Upper lobe of right lung (tissue), 1 donor: ENCODE results near the gene IER3. TPM values are rescaled to one million over a fixed set of nuclear protein-coding genes. Genes with fewer than 3 reads are reported as not detected.
A peak's percentile ranks its signal among the peaks of the same experiment; 100 is the strongest.
"Not testable (repeated sequence)": the region's sequence is repeated elsewhere in the genome, so short reads cannot be mapped to it uniquely, and the experiment has no call there.

Source experiments
- ATAC-seq: fragments of 200-7000 bp; cut with Tn5 transposase; one replicate; pipeline ENCODE4 v1.9.1; 2020; ENCODE audit warnings: mild to moderate bottlenecking, moderate library complexity
- DNase-seq: peaks from one replicate; pipeline ENCODE4 v3.0.0-alpha.2; 2020
- H3K27ac ChIP-seq: fragments of 200-600 bp; one replicate; pipeline ENCODE4 v1.8.0; 2022
- H3K27me3 ChIP-seq: fragments of 200-600 bp; one replicate; pipeline ENCODE4 v1.8.0; 2022; ENCODE audit warnings: mild to moderate bottlenecking
- H3K36me3 ChIP-seq: fragments of 200-600 bp; one replicate; pipeline ENCODE4 v1.8.0; 2022
- H3K4me1 ChIP-seq: fragments of 200-600 bp; one replicate; pipeline ENCODE4 v1.8.0; 2022
- H3K4me3 ChIP-seq: fragments of 200-600 bp; one replicate; pipeline ENCODE4 v1.8.0; 2022; ENCODE audit warnings: mild to moderate bottlenecking
- H3K9me3 ChIP-seq: fragments of 200-600 bp; one replicate; pipeline ENCODE4 v1.8.0; 2022
- intact Hi-C: fragments of 100-400 bp; cut with DNase I; formaldehyde crosslinking; loops from one replicate; pipeline ENCODE4 v1.11.0; 2022
- total RNA-seq: library from RNA; stranded (reverse); fragmentation: NEBNext Ultra II Directional; extraction: Animal tissue kit (Norgen Biotek cat#: 25700); gene quantifications from one replicate; pipeline ENCODE4 v1.2.1, GENCODE V29; 2021
- TF ChIP-seq, protein P1 (sequence below): fragments of 200-600 bp; IDR thresholded peaks from one replicate; pipeline ENCODE4 v1.8.0; 2022; ENCODE audit warnings: antibody characterized with exemption
- donor health status: DM: no; HTN: yes; CAD: no; lungs with severe emphysema.

The IER3 gene
- total RNA-seq, 1 donor from 2014 or later = 35.4 TPM

DNA sequence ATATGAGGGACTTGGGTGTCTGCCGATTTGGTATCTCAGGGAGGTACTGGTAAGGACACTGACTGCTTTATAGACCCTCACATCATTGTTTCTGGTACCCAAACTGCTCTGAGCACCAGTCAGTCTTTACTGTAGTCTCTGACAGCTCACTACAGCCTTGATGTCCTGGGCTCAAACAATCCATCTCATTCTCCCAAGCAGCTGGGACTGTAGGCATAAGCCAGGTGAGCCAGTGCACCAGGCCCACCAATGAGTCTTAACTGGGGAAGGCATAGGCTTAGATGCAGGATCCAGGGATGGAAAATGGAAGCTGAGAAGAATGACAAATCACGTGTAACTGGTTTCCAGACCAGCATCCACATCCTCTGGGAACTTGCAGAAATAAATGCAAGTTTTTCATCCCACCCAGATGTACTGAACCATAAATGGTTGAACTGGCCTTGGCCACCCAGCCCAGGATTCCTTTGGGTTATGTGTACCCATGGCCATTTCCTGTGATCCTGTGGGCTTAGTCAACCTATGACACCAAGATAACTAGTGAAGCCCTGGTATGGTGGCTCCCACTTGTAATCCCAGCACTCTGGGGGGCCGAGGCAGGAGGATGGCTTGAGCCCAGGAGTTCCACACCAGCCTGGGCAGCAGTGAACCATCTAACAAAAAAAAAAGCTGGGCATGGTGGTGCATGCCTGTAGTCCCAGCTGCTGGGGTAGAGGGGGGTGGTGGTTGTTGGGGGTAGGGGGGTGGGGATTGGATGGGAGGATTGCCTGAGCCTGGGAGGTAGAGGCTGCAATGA is 18.4 kb downstream of the IER3 start:
- TF ChIP-seq, protein P1, sequence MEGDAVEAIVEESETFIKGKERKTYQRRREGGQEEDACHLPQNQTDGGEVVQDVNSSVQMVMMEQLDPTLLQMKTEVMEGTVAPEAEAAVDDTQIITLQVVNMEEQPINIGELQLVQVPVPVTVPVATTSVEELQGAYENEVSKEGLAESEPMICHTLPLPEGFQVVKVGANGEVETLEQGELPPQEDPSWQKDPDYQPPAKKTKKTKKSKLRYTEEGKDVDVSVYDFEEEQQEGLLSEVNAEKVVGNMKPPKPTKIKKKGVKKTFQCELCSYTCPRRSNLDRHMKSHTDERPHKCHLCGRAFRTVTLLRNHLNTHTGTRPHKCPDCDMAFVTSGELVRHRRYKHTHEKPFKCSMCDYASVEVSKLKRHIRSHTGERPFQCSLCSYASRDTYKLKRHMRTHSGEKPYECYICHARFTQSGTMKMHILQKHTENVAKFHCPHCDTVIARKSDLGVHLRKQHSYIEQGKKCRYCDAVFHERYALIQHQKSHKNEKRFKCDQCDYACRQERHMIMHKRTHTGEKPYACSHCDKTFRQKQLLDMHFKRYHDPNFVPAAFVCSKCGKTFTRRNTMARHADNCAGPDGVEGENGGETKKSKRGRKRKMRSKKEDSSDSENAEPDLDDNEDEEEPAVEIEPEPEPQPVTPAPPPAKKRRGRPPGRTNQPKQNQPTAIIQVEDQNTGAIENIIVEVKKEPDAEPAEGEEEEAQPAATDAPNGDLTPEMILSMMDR = no peak
- intact Hi-C loops = no loop called here
- Histone ChIP-seq H3K27ac (no peak overlapping the region), H3K36me3 (peaks cover 87% of the 10 kb centered on the region), H3K4me1 (peaks cover 23% of the 10 kb centered on the region), H3K27me3 (no peaks in the 10 kb centered on the region), H3K9me3 (no peaks in the 10 kb centered on the region), H3K4me3 (no peak overlapping the region)
- no peak for ATAC-seq
- DNase-seq = no peak

DNA sequence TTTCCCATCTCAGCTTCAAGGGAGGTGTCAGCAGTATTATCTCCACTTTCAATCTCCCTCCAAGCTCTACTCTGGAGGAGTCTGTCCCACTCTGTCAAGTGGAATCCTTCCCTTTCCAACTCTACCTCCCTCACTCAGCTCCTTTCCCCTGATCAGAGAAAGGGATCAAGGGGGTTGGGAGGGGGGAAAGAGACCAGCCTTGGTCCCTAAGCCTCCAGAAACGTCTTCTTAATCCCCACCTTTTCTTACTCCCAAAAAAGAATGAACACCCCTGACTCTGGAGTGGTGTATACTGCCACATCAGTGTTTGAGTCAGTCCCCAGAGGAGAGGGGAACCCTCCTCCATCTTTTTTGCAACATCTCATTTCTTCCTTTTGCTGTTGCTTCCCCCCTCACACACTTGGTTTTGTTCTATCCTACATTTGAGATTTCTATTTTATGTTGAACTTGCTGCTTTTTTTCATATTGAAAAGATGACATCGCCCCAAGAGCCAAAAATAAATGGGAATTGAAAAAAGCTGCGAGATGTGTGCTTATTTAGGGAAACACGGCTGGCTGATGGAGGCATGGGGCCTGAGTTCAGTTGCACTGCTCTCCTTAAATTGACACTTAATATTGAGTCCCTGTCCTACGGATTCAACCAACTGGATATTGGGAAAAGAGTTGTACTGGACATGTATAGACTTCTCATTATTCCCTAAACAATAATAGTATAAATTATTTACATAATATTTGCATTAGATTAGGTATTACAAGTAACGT is 19.3 kb downstream of the IER3 start:
- peaks cover 18% of the 10 kb centered on the region for H3K4me1 ChIP-seq
- H3K9me3 ChIP-seq = no peaks in the 10 kb centered on the region
- TF ChIP-seq, protein P1 = no peak
- no peak overlapping the region for H3K4me3 ChIP-seq
- no peak overlapping the region for H3K27ac ChIP-seq
- peaks cover 79% of the 10 kb centered on the region for H3K36me3 ChIP-seq
- intact Hi-C loops = no loop called here
- H3K27me3 ChIP-seq = no peaks in the 10 kb centered on the region
- DNase-seq (no peak), ATAC-seq (no peak)

DNA sequence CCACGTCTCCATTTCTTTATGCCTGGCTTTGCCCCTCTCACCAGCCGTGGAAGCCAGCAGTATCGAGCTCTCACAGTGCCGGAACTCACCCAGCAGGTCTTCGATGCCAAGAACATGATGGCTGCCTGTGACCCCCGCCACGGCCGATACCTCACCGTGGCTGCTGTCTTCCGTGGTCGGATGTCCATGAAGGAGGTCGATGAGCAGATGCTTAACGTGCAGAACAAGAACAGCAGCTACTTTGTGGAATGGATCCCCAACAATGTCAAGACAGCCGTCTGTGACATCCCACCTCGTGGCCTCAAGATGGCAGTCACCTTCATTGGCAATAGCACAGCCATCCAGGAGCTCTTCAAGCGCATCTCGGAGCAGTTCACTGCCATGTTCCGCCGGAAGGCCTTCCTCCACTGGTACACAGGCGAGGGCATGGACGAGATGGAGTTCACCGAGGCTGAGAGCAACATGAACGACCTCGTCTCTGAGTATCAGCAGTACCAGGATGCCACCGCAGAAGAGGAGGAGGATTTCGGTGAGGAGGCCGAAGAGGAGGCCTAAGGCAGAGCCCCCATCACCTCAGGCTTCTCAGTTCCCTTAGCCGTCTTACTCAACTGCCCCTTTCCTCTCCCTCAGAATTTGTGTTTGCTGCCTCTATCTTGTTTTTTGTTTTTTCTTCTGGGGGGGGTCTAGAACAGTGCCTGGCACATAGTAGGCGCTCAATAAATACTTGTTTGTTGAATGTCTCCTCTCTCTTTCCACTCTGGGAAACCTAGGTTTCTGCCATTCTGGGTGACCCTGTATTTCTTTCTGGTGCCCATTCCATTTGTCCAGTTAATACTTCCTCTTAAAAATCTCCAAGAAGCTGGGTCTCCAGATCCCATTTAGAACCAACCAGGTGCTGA is 20.3 kb downstream of the IER3 start:
- H3K4me3 ChIP-seq, H3K9me3 ChIP-seq, DNase-seq, H3K27ac ChIP-seq, ATAC-seq, H3K27me3 ChIP-seq: not testable (repeated sequence)
- peaks cover 25% of the 10 kb centered on the region for H3K4me1 ChIP-seq
- intact Hi-C loops = loop anchor here (2.0 kb wide), 1 partner anchor 45 kb away; no protein-coding TSS in a partner anchor
- peaks cover 69% of the 10 kb centered on the region for H3K36me3 ChIP-seq

DNA sequence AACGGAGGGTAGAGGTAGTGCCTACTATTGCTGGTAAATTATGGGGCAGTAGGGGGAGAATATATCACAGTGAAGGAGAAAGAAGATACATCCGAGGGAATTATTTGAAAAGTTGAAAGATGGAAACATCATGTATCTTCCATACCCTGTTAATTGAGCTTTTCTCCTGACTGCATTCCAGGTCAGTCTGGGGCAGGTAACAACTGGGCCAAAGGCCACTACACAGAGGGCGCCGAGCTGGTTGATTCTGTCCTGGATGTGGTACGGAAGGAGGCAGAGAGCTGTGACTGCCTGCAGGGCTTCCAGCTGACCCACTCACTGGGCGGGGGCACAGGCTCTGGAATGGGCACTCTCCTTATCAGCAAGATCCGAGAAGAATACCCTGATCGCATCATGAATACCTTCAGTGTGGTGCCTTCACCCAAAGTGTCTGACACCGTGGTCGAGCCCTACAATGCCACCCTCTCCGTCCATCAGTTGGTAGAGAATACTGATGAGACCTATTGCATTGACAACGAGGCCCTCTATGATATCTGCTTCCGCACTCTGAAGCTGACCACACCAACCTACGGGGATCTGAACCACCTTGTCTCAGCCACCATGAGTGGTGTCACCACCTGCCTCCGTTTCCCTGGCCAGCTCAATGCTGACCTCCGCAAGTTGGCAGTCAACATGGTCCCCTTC is 21.0 kb downstream of the IER3 start:
- Histone ChIP-seq H3K27ac (peak overlapping the region; percentile 27), H3K4me1 (peaks cover 32% of the 10 kb centered on the region), H3K36me3 (peaks cover 61% of the 10 kb centered on the region)
- not testable (repeated sequence) for H3K4me3 ChIP-seq, H3K9me3 ChIP-seq, H3K27me3 ChIP-seq, DNase-seq, ATAC-seq
- intact Hi-C loops = loop anchor here (2.0 kb wide), 1 partner anchor 44 kb away; no protein-coding TSS in a partner anchor

DNA sequence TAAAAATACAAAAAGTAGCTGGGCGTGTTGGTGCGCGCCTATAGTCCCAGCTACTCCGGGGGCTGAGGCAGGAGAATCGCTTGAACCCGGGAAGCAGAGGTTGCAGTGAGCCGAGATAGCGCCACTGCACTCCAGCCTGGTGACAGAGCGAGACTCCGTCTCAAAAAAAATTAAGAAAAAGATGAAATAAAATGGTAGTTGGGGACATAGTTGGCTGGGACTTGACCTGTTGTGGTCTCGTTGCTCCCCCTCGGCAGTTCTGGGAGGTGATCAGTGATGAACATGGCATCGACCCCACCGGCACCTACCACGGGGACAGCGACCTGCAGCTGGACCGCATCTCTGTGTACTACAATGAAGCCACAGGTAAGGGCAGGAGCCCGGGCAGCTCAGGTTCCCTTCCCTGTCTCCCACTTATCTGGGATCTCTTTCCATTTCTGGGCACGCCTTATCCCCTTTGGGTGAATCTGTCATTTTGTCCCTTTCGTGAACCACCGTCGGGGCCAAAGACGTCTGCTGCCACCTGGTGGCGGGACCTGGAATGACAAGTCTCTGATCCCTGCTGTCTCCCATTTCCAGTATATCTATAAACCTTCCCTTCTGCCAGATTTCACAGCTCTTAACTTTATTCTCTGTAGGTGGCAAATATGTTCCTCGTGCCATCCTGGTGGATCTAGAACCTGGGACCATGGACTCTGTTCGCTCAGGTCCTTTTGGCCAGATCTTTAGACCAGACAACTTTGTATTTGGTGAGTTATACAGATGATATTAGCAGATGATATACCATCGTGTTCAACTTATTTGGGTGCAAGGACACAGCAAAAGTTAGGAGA is 21.9 kb downstream of the IER3 start:
- H3K27me3 ChIP-seq = no peaks in the 10 kb centered on the region
- DNase-seq = peak; percentile 90
- no peaks in the 10 kb centered on the region for H3K9me3 ChIP-seq
- TF ChIP-seq, protein P1 = peak; percentile 98
- ATAC-seq = peak; percentile 50
- peaks cover 32% of the 10 kb centered on the region for H3K4me1 ChIP-seq
- H3K4me3 ChIP-seq = peak overlapping the region; percentile 75
- H3K27ac ChIP-seq = peak overlapping the region; percentile 93
- peaks cover 53% of the 10 kb centered on the region for H3K36me3 ChIP-seq
- intact Hi-C loops = loop anchor here (2.0 kb wide), 1 partner anchor 44 kb away; no protein-coding TSS in a partner anchor

DNA sequence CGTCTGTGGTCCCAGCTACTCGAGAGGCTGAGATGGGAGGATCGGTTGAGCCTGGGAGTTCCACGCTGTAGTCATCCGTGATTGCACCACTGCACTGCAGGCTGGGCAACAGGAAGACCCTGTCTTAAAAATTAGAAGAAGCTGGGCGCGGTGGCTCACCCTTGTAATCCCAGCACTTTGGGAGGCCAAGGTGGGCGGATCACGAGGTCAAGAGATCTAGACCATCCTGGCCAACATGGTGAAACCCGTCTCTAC is 22.4 kb downstream of the IER3 start:
- peak overlapping the region; percentile 93 for H3K27ac ChIP-seq
- ATAC-seq, H3K9me3 ChIP-seq, H3K27me3 ChIP-seq: not testable (repeated sequence)
- peak overlapping the region; percentile 75 for H3K4me3 ChIP-seq
- peak; percentile 74 for DNase-seq
- H3K4me1 ChIP-seq = peaks cover 32% of the 10 kb centered on the region
- peaks cover 47% of the 10 kb centered on the region for H3K36me3 ChIP-seq
- intact Hi-C loops = loop anchor here (2.0 kb wide), 1 partner anchor 43 kb away; no protein-coding TSS in a partner anchor
